ENCODE results near the gene TAS2R46. TPM values are rescaled to one million over a fixed set of nuclear protein-coding genes. Genes with fewer than 3 reads are reported as not detected.

Gene TAS2R46
- total and polyA plus RNA-seq, 2 experiments from 2014 or later = 0.45 to 5.0 TPM

GRCh38 chr12:11107719-11108118, 45.6 kb upstream of the TAS2R46 start (continued):
- TF ChIP-seq, protein P1, sequence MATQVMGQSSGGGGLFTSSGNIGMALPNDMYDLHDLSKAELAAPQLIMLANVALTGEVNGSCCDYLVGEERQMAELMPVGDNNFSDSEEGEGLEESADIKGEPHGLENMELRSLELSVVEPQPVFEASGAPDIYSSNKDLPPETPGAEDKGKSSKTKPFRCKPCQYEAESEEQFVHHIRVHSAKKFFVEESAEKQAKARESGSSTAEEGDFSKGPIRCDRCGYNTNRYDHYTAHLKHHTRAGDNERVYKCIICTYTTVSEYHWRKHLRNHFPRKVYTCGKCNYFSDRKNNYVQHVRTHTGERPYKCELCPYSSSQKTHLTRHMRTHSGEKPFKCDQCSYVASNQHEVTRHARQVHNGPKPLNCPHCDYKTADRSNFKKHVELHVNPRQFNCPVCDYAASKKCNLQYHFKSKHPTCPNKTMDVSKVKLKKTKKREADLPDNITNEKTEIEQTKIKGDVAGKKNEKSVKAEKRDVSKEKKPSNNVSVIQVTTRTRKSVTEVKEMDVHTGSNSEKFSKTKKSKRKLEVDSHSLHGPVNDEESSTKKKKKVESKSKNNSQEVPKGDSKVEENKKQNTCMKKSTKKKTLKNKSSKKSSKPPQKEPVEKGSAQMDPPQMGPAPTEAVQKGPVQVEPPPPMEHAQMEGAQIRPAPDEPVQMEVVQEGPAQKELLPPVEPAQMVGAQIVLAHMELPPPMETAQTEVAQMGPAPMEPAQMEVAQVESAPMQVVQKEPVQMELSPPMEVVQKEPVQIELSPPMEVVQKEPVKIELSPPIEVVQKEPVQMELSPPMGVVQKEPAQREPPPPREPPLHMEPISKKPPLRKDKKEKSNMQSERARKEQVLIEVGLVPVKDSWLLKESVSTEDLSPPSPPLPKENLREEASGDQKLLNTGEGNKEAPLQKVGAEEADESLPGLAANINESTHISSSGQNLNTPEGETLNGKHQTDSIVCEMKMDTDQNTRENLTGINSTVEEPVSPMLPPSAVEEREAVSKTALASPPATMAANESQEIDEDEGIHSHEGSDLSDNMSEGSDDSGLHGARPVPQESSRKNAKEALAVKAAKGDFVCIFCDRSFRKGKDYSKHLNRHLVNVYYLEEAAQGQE (IDR thresholded peaks at IDR 0.05; ENCODE audit: unreplicated experiment) = no peak
- no peak for TF ChIP-seq CTCF (conservative IDR thresholded peaks at IDR 0.05; ENCODE audit: low read depth in 2 of 2)
- no peak for TF ChIP-seq JUNB (IDR thresholded peaks at IDR 0.05; ENCODE audit: unreplicated experiment)
- TF ChIP-seq ZNF331 (CRISPR knock-in tag; IDR thresholded peaks at IDR 0.05; ENCODE audit: low read depth) = no peak
- TF ChIP-seq EZH2 (IDR thresholded peaks at IDR 0.05; ENCODE audit: low read depth, unreplicated experiment) = no peak
- TF ChIP-seq EZH2phosphoT487 (IDR thresholded peaks at IDR 0.05; ENCODE audit: unreplicated experiment) = no peak

GRCh38 chr12:11106288-11106687, 44.2 kb upstream of the TAS2R46 start:
- no peak overlapping the region for H3K4me3 ChIP-seq
- H3K4me3 Mint-ChIP-seq = no peak overlapping the region
- no peak overlapping the region for H2AFZ ChIP-seq
- no peak for ATAC-seq
- TF ChIP-seq STAT1 (IDR thresholded peaks at IDR 0.05; ENCODE audit: unreplicated experiment) (no peak), EZH2phosphoT487 (IDR thresholded peaks at IDR 0.05; ENCODE audit: unreplicated experiment) (no peak), NANOG (IDR thresholded peaks at IDR 0.05; ENCODE audit: borderline replicate concordance) (no peak)
- TF ChIP-seq, protein P1 (IDR thresholded peaks at IDR 0.05; ENCODE audit: unreplicated experiment) = no peak
- H3K27ac ChIP-seq (ENCODE audit: low read depth) = no peak overlapping the region
- no peaks in the 10 kb centered on the region for H3F3A ChIP-seq (replicated peaks; ENCODE audit: low read depth)
- H3K9me3 Mint-ChIP-seq = peaks cover 22% of the 10 kb centered on the region
- peaks cover 80% of the 10 kb centered on the region for H3K36me3 Mint-ChIP-seq (ENCODE audit: low read depth)
- no peaks in the 10 kb centered on the region; the same call in 2 of the 3 replicates for H3K4me1 Mint-ChIP-seq
- DNase-seq (ENCODE audit: low spot score) = no peak
- 0 out of 2 replicates have a peak, but pooled peaks cover 15% of the 10 kb centered on the region for H4K20me1 ChIP-seq (replicated peaks; ENCODE audit: insufficient read depth)
- H3K79me2 ChIP-seq (replicated peaks; ENCODE audit: insufficient read depth) = peaks cover 84% of the 10 kb centered on the region
- no peaks in the 10 kb centered on the region for H3K27me3 Mint-ChIP-seq (ENCODE audit: insufficient read depth, low read depth, poor library complexity)
- no peaks in the 10 kb centered on the region for H3K27me3 ChIP-seq (ENCODE audit: insufficient read depth)
- H3K4me2 ChIP-seq = no peak overlapping the region
- peaks cover under 1% of the 10 kb centered on the region; the same call in 1 of the 2 replicates for H3K36me3 ChIP-seq (ENCODE audit: insufficient read depth)
- no peaks in the 10 kb centered on the region for H3K9me2 ChIP-seq (ENCODE audit: insufficient read depth)
- no peak overlapping the region for H3K27ac Mint-ChIP-seq
- H3K4me1 ChIP-seq (ENCODE audit: insufficient read depth) = no peaks in the 10 kb centered on the region
